ENCODE data around the gene COG5.
A peak's percentile ranks its signal among the peaks of the same experiment; 100 is the strongest.

The COG5 gene

DNA sequence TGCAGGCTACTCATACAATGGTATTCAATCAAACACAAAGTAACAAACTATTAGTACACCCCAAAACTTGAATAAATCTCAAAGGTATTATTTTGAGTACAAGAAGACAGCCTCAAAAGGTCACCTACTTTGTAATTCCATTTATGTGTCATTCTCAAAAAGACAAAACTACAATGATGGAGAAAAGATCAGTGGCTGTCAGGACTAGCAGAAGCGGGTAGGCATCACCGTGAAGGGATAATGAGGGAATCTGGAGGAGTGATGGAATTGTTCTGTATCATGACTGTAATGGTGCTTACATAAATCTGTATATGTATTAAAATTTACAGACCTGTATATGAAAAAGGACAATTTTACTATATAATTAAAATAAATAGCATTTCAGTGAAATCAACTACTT lies 37.0 kb downstream of the COG5 start:
- DNase-seq (ENCODE audit: low read depth, low spot score): no peak
- no peak overlapping the region for H3K27ac ChIP-seq

GRCh38 chr7:107506674-107507339 lies 56.9 kb downstream of the COG5 start:
- peak overlapping the region; percentile 90 for H3K27ac ChIP-seq
- DNase-seq (ENCODE audit: low read depth, low spot score): peak; percentile 72

DNA sequence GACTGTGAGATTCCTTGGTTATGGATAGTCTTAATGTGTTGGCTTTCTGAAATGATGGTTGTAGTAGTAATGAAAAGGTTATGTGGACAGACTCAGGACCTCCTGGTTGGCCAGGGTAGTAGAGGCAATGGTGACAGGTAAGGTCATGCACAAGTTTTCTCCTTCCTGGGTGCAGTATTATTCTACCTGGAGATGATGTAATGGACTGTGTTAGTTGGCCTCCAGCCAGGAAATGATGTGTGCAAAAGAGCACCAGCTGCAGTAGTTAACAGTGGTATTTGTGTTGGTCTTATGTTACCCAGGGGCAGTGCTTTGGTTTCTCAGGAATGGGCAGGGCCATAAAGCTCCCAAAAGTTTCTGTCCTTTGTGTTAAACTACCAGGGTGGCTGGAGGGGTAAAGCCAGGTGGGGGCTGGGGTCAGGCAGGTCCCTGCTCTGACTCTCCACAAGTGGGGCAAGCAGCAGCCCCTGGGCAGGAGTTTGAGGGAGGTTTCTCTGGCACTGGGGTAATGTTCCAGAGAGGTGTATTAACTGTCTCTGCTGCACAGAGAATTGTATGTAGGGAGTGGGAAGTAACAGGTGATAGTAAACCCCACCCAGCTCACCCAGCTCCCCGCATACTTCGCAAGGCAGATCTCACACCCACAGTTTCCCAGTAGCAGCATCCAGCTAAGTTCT lies 57.6 kb downstream of the COG5 start:
- peak overlapping the region; percentile 90 for H3K27ac ChIP-seq
- peak; percentile 62 for DNase-seq (ENCODE audit: low read depth, low spot score)

DNA sequence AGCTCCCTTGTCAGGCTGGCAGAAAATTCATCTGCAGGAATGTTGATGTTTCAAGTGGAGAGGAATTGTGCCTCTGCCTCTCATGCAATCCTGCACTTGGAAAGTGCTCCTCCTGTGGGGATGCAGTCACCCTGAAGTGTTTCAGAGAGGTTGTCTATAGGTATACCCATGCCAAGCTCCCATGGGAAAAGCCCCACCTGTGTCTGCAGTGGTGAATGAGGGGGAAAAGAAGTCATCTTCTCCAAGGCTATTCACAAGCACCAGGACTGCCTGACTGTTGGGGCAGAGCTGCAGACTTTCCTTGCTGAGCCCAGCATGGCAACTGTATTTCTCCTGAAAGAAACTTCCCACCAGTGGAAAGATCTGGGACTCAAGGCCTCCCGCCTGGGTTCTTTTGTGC lies 58.4 kb downstream of the COG5 start:
- no peak for DNase-seq (ENCODE audit: low read depth, low spot score)
- H3K27ac ChIP-seq: peak overlapping the region; percentile 90

- DNase-seq (ENCODE audit: low read depth, low spot score): no peak
- no peak overlapping the region for H3K27ac ChIP-seq
Measured at GRCh38 chr7:107503687-107504086, 60.0 kb downstream of the COG5 start.

DNA sequence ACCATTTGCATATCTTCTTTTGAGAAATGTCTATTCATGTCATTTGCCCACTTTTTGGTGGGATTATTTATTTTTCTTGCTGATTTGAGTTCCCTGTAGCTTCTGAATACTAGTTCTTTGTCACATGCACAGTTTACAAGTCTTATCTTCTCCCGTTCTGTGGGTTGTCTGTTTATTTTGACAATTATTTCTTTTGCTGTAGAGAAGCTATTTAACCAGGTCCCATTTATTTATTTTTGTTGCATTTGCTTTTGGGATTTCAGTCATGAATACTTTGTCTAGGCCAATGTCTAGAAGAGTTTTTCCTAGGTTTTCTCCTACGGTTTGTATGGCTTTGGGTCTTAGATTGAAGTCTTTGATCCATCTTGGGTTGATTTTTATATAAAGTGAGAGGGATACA lies 60.9 kb downstream of the COG5 start:
- H3K27ac ChIP-seq: no peak overlapping the region
- no peak for DNase-seq (ENCODE audit: low read depth, low spot score)

DNA sequence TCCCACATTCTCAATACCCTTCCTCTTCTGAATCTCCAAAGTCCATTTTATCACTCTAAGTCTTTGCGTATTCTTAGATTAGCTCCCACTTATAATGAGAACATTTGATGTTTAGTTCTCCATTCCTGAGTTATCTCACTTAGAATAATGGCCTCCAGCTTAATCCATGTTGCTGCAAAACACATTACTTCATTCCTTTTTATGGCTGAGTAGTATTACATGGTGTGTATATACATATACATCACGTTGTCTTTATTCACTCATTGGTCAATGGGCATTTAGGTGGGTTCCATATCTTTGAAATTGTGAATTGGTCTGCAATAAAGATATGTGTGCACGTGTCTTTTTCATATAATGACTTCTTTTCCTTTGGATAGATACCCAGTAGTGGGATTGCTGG lies 61.6 kb downstream of the COG5 start:
- H3K27ac ChIP-seq: no peak overlapping the region
- no peak for DNase-seq (ENCODE audit: low read depth, low spot score)

DNA sequence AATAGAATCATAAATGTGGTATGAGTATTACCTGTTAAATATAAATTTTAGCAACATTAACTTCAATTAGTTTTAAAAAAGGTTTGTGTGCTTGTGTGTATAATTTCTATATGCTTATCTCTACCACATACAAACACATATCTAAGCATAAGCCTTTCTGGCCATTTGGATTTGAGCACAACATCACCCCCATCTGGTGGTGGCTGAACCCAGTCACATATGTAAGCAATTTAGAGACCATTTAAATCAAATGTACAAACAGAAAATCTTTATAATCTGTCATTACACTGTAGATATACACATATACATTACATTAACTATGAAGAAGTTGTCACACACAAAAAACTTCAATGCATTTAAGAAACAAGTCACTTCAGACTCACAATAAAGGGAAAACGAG lies 62.1 kb downstream of the COG5 start:
- DNase-seq (ENCODE audit: low read depth, low spot score): no peak
- no peak overlapping the region for H3K27ac ChIP-seq

GRCh38 chr7:107499731-107500130 lies 64.0 kb downstream of the COG5 start:
- no peak overlapping the region for H3K27ac ChIP-seq
- no peak for DNase-seq (ENCODE audit: low read depth, low spot score)

- H3K27ac ChIP-seq: no peak overlapping the region
Measured at GRCh38 chr7:107495516-107495915, 68.2 kb downstream of the COG5 start.

GRCh38 chr7:107494884-107495283 lies 68.8 kb downstream of the COG5 start:
- no peak for DNase-seq (ENCODE audit: low read depth, low spot score)
- peak overlapping the region; percentile 10 for H3K27ac ChIP-seq

More at GRCh38 chr7:107495516-107495915, 68.2 kb downstream of the COG5 start:
- DNase-seq (ENCODE audit: low read depth, low spot score): no peak

DNA sequence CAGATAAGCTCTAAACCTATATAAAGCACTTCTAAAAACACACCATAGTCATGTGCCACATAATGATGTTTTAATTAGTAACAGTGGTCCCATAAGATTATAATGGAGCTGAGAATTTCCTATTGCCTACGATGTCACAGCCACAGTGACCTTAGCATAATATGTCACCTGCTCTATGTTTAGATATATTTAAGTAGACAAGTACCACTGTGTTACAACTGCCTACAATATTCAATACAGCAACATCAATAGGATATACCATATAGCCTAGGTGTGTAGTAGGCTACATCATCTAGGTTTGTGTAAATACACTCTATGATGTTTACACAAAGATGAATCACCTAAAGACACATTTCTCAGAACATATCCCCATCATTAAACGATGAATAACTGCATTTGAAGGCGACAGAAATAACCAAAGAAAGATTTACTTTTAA lies 69.4 kb downstream of the COG5 start:
- DNase-seq (ENCODE audit: low read depth, low spot score): peak; percentile 10
- peak overlapping the region; percentile 10 for H3K27ac ChIP-seq

- no peak overlapping the region for H3K27ac ChIP-seq
- no peak for DNase-seq (ENCODE audit: low read depth, low spot score)
Measured at GRCh38 chr7:107492875-107493274, 70.8 kb downstream of the COG5 start.

GRCh38 chr7:107486041-107486440 lies 77.7 kb downstream of the COG5 start:
- H3K27ac ChIP-seq: no peak overlapping the region
- no peak for DNase-seq (ENCODE audit: low read depth, low spot score)

- no peak for DNase-seq (ENCODE audit: low read depth, low spot score)
- no peak overlapping the region for H3K27ac ChIP-seq
Measured at GRCh38 chr7:107482571-107482970, 81.1 kb downstream of the COG5 start.

GRCh38 chr7:107480932-107481331 lies 82.8 kb downstream of the COG5 start:
- DNase-seq (ENCODE audit: low read depth, low spot score): no peak
- H3K27ac ChIP-seq: no peak overlapping the region

- DNase-seq (ENCODE audit: low read depth, low spot score): no peak
- no peak overlapping the region for H3K27ac ChIP-seq
Measured at GRCh38 chr7:107479303-107479702, 84.4 kb downstream of the COG5 start.

- H3K27ac ChIP-seq: no peak overlapping the region
Measured at GRCh38 chr7:107474104-107474521, 89.6 kb downstream of the COG5 start.

GRCh38 chr7:107472116-107472515 lies 91.6 kb downstream of the COG5 start:
- no peak for DNase-seq (ENCODE audit: low read depth, low spot score)

More at GRCh38 chr7:107474104-107474521, 89.6 kb downstream of the COG5 start:
- DNase-seq (ENCODE audit: low read depth, low spot score): no peak

DNA sequence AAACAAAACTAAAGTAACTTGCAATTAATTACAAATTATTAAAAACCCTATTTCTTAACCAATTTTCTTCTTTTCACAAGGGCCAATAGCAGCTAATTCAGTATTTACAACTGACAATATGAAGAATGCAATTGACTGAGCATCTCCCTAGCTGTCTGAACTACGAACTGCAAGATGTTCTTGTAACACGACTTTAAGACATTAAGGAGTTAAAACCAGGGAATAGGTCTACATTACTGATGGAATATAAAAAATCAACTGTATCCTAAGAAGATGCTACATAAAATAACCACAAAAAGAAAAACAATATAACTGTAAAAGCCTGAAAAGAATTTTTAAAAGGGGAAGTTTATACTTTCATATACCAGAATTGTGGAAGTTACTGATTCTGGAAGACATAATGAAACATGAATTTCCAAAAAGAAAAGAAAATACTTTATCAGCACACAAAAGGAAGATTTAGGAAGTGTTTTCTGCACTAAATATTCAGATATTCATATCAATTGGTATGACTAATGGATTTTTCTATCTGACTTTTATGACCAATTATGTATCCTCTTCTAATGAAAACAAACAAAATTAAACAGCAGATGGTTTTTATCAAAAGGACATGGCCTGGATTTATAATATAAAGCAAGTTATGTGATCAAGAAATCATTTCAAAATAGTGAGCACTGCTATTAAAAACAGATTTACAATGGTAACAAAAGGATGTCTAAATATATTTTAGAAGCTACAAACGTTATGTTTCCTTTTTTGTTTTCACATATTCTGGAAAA lies 92.2 kb downstream of the COG5 start:
- no peak for DNase-seq (ENCODE audit: low read depth, low spot score)
- no peak overlapping the region for H3K27ac ChIP-seq

More at GRCh38 chr7:107472116-107472515, 91.6 kb downstream of the COG5 start:
- H3K27ac ChIP-seq: no peak overlapping the region

DNA sequence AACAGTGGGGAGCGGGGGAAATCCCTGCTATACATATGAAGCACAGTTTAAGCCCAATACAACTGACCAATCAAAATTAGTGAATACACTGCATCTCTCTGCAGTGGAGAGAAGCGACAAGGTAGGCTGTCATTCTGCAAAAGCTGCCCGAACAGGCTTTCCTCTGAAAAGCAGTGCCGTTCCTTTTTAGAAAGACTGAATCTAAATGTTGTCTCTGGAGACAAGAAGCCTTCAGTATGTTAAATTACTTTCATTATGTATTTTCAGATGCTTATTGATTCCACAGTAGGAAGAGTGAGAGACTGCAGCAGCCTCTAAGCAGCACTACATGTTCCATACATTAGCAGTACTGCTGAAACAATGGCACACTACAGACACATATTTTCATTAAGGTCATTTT lies 93.8 kb downstream of the COG5 start, which contains the start of gene GPR22:
Gene GPR22, plus strand, starts transcription at position 129 of the 400 bp plus-strand sequence. CDS start 4,004 bp downstream, outside the sequence.
- no peak for DNase-seq (ENCODE audit: low read depth, low spot score)
- H3K27ac ChIP-seq: no peak within 1 kb of the TSS
